GM19468 (cell line): ENCODE data around the gene PTPN21.
"Not testable (repeated sequence)": the region's sequence is repeated elsewhere in the genome, so short reads cannot be mapped to it uniquely, and the experiment has no call there.

Source experiments
- ATAC-seq: cut with Tn5 transposase; IDR thresholded peaks from one replicate; pipeline ENCODE4 v1.9.1; 2021; ENCODE audit warnings: mild to moderate bottlenecking, moderate library complexity, moderate number of reproducible peaks; ENCODE audit not compliant: unreplicated experiment; ENCODE audit errors: extremely low read depth

Gene PTPN21

GRCh38 chr14:88553886-88554456 is 836 bp downstream of the PTPN21 start:
- ATAC-seq, result no peak

GRCh38 chr14:88552876-88553275 is 1.9 kb downstream of the PTPN21 start:
- ATAC-seq, result no peak

- no peak for ATAC-seq
These were observed 2.8 kb downstream of the PTPN21 start for GRCh38 chr14:88551980-88552431.

GRCh38 chr14:88551094-88551870 is 3.5 kb downstream of the PTPN21 start:
- no peak for ATAC-seq

GRCh38 chr14:88550078-88550477 is 4.7 kb downstream of the PTPN21 start:
- ATAC-seq, result no peak

GRCh38 chr14:88547386-88547780 is 7.4 kb downstream of the PTPN21 start:
- ATAC-seq, result no peak

GRCh38 chr14:88546621-88547385 is 8.0 kb downstream of the PTPN21 start:
- no peak for ATAC-seq

- no peak for ATAC-seq
These were observed 9.6 kb downstream of the PTPN21 start for GRCh38 chr14:88545256-88545655.

- ATAC-seq, result no peak
These were observed 11.7 kb downstream of the PTPN21 start for GRCh38 chr14:88542857-88543795.

- no peak for ATAC-seq
These were observed 13.5 kb downstream of the PTPN21 start for GRCh38 chr14:88541324-88541723.

GRCh38 chr14:88535813-88536212 is 19.0 kb downstream of the PTPN21 start:
- no peak for ATAC-seq

GRCh38 chr14:88535149-88535548 is 19.7 kb downstream of the PTPN21 start:
- no peak for ATAC-seq

GRCh38 chr14:88533064-88533602 is 21.7 kb downstream of the PTPN21 start:
- no peak for ATAC-seq

- ATAC-seq, result not testable (repeated sequence)
These were observed 24.9 kb downstream of the PTPN21 start for GRCh38 chr14:88529889-88530288.

GRCh38 chr14:88522393-88522792 is 32.4 kb downstream of the PTPN21 start:
- no peak for ATAC-seq

GRCh38 chr14:88521818-88522217 is 33.0 kb downstream of the PTPN21 start:
- no peak for ATAC-seq

- no peak for ATAC-seq
These were observed 34.9 kb downstream of the PTPN21 start for GRCh38 chr14:88519907-88520306.

GRCh38 chr14:88518592-88519512 is 36.0 kb downstream of the PTPN21 start:
- ATAC-seq, result no peak

- no peak for ATAC-seq
These were observed 37.9 kb downstream of the PTPN21 start for GRCh38 chr14:88516861-88517357.
